Osteoblast (primary cell): ENCODE results near the gene PIMREG. TPM values are rescaled to one million over a fixed set of nuclear protein-coding genes. Genes with fewer than 3 reads are reported as not detected.

Experiments
- DNase-seq: peaks from one replicate; pipeline ENCODE4 v3.0.0; 2011; ENCODE audit warnings: low spot score, mixed read lengths; ENCODE audit not compliant: insufficient read length; ENCODE audit errors: missing footprints
- H2AFZ ChIP-seq: 2 replicates; pipeline ENCODE4 v1.6.0; 2011; ENCODE audit warnings: mild to moderate bottlenecking, low read length
- H3K27ac ChIP-seq: 2 replicates; pipeline ENCODE4 v1.5.1; 2011; ENCODE audit warnings: mild to moderate bottlenecking, low read depth, low read length, moderate library complexity
- H3K27me3 ChIP-seq: 2 replicates; pipeline ENCODE4 v1.6.0; 2012; ENCODE audit warnings: mild to moderate bottlenecking, control low read depth, inconsistent platforms, low read length, moderate library complexity; ENCODE audit not compliant: insufficient read depth
- H3K36me3 ChIP-seq: 2 replicates; pipeline ENCODE4 v1.5.1; 2011; ENCODE audit warnings: mild to moderate bottlenecking, low read length, control low read depth, moderate library complexity; ENCODE audit not compliant: insufficient read depth
- H3K4me1 ChIP-seq: 2 replicates; pipeline ENCODE4 v1.5.1; 2011; ENCODE audit warnings: mild to moderate bottlenecking, low read length, control low read depth, moderate library complexity; ENCODE audit not compliant: insufficient read depth
- H3K4me2 ChIP-seq: 2 replicates; pipeline ENCODE4 v1.6.0; 2011; ENCODE audit warnings: mild to moderate bottlenecking, low read length; ENCODE audit not compliant: insufficient read depth
- H3K4me3 ChIP-seq: fragments of 200-600 bp; sonication (generic); 3 replicates; pipeline ENCODE4 v1.5.1; 2012; ENCODE audit warnings: mild to moderate bottlenecking, low read length, inconsistent platforms; ENCODE audit not compliant: insufficient read depth
- H3K79me2 ChIP-seq: 2 replicates; pipeline ENCODE4 v1.6.0; 2012; ENCODE audit warnings: mild to moderate bottlenecking, low read length, control low read depth, inconsistent platforms; ENCODE audit not compliant: insufficient read depth
- H3K9me3 ChIP-seq: 2 replicates; pipeline ENCODE4 v1.5.1; 2011; ENCODE audit warnings: low read depth, low read length, control low read depth
- H4K20me1 ChIP-seq: 2 replicates; pipeline ENCODE4 v1.6.0; 2012; ENCODE audit warnings: mild to moderate bottlenecking, low read length, control low read depth; ENCODE audit not compliant: insufficient read depth
- total RNA-seq: library from RNA; depleted of rRNA; stranded (reverse); fragments of >200 nt; gene quantifications from 2 replicates; pipeline ENCODE4 v1.2.3, GENCODE V29; 2012
- TF ChIP-seq, protein P1 (sequence below): IDR thresholded peaks from 2 replicates; pipeline ENCODE4 v1.5.1; 2011; ENCODE audit warnings: mild to moderate bottlenecking, low read depth, low read length, moderate library complexity; ENCODE audit errors: extremely low read depth

Gene PIMREG
- total RNA-seq, 1 donor: 5.1 TPM

DNA sequence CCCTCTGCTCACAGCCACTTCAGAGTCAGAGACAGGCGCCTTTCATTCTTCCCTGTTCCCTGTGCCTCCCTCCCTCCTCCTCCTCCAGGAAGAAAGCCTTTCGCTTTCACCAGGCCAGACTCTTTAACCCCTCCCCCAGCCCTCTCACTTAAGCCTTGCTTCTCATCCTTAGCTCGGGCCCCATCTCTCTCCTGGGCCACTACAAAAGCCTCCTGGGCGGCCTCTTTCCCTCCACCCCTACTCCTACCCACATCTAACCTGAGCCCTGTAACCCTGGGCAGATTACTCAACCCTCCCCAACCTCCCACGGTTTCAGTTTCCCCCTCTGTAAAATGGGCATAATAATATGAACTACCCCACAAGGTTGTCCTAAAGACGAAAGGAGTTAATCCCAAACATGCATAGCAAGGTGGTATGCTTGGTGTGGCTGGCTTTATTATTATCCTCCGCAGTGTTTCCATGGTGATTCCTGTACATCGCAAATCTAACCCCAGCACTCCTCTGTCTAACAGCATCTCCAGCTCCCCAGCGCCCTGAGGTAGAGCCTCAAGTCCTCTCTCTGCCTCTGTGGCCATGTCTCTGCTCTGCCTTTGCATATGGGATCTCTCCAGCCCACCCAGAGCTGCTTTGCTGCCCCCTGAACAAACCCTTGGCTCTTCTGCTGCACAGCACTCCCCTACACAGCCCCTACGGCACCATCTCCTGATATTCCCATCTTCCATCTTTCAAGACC is 17.7 kb downstream of the PIMREG start:
- Histone ChIP-seq H3K9me3 (no peaks in the 10 kb centered on the region), H3K79me2 (no peaks in the 10 kb centered on the region), H4K20me1 (no peaks in the 10 kb centered on the region), H2AFZ (no peak overlapping the region), H3K4me3 (no peak overlapping the region), H3K36me3 (no peaks in the 10 kb centered on the region), H3K4me2 (no peak overlapping the region), H3K4me1 (peaks cover 5% of the 10 kb centered on the region), H3K27me3 (no peaks in the 10 kb centered on the region), H3K27ac (no peak overlapping the region)
- TF ChIP-seq, protein P1, sequence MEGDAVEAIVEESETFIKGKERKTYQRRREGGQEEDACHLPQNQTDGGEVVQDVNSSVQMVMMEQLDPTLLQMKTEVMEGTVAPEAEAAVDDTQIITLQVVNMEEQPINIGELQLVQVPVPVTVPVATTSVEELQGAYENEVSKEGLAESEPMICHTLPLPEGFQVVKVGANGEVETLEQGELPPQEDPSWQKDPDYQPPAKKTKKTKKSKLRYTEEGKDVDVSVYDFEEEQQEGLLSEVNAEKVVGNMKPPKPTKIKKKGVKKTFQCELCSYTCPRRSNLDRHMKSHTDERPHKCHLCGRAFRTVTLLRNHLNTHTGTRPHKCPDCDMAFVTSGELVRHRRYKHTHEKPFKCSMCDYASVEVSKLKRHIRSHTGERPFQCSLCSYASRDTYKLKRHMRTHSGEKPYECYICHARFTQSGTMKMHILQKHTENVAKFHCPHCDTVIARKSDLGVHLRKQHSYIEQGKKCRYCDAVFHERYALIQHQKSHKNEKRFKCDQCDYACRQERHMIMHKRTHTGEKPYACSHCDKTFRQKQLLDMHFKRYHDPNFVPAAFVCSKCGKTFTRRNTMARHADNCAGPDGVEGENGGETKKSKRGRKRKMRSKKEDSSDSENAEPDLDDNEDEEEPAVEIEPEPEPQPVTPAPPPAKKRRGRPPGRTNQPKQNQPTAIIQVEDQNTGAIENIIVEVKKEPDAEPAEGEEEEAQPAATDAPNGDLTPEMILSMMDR: no peak
- peak; percentile 79 for DNase-seq

DNA sequence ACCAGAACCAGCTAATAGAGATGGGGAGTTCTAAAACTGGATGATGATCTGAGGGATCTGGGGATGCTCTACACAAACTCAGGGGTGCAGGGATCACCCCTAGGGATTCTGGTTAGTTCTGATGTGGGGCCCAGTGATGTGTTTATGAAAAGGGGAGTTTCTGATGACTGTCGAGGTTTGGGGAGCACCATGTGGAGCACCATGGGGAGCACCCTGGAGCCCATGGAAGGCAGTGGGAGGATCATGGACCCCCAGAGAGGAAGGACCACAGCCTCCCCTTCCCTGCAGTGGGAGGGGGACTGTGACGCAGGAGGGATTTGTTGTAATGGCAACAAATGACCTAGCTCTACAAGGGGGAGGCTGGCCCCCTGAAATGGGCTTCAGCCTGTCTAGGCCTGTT is 18.4 kb downstream of the PIMREG start:
- Histone ChIP-seq H3K4me2 (no peak overlapping the region), H3K4me3 (no peak overlapping the region), H3K27me3 (no peaks in the 10 kb centered on the region), H3K4me1 (no peaks in the 10 kb centered on the region), H3K9me3 (no peaks in the 10 kb centered on the region), H3K36me3 (no peaks in the 10 kb centered on the region), H2AFZ (no peak overlapping the region), H3K79me2 (no peaks in the 10 kb centered on the region), H4K20me1 (no peaks in the 10 kb centered on the region), H3K27ac (no peak overlapping the region)
- DNase-seq: peak; percentile 90
- TF ChIP-seq, protein P1: no peak

DNA sequence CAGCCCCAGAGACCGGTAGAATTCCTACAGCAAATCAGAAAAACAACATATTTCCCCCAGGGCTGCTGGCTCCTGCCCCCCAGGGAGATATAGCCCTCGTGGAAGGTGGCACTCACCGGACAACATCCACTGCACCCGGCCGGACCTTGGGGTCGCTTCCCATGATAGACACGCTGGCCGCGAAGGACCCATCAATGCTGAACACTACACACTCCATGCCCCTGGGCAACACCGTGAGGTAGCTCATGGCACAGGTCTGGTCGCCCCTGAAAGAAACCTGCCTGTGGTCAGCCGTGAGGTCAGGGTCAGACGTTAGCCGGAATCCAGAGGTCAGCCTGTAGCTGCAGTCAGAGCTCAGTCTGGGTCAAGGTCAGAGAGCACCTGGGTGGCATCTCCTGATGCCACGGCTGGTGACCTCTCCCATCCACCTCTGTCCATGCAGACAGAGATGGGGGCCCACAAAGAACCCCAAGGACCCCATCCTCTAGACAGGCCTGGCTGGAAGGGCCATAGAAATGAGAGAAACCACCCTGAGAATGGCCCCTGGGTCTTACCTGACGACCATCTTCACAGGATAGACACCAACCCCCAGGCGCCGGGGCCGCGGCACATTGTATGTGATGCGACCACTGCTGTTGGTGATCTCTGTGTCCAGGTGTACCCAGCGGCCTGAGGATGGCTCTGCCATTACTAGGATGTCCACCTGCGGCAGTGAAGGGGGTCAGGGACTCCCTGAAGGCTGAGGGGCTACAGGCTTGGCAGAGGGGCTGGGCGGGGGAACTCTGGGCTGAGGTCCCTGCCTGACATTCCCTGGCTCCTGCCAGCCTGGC is 19.6 kb downstream of the PIMREG start:
- no peaks in the 10 kb centered on the region for H3K4me1 ChIP-seq
- no peaks in the 10 kb centered on the region for H3K9me3 ChIP-seq
- H3K4me2 ChIP-seq: no peak overlapping the region
- no peaks in the 10 kb centered on the region for H4K20me1 ChIP-seq
- H3K27ac ChIP-seq: no peak overlapping the region
- no peaks in the 10 kb centered on the region for H3K27me3 ChIP-seq
- no peaks in the 10 kb centered on the region for H3K79me2 ChIP-seq
- no peak overlapping the region for H2AFZ ChIP-seq
- no peak overlapping the region for H3K4me3 ChIP-seq
- H3K36me3 ChIP-seq: no peaks in the 10 kb centered on the region
- peak; percentile 56 for DNase-seq
- TF ChIP-seq, protein P1: no peak

DNA sequence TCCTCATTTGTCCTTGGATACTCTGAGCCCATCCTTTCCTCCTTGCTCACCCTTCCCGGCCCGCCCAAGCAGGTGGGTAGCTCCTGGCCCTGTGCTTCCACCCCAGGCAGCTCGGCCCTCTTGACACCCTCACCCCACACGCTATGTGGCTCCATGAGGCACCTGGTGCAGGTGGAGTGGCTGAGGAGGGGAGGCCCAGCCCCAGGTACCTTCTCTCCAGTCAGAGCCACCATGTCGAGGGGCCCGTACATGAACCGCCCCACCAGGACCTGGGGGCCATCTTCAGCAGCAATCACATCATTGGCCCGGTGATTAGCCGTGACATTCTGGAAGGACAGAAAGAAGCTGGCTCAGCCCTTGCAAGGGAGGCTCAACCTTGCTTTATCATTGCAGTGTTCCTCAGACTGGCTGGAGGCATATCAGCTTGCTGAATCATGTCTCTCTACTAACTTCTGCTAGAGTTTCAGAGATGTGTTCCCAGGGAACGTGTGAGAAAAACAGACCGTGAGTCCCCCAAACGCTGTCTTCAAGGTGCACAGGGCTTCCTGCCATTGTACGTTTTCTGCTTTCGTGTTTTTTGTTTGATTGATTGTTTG is 20.3 kb downstream of the PIMREG start:
- Histone ChIP-seq H3K79me2 (no peaks in the 10 kb centered on the region), H3K27me3 (no peaks in the 10 kb centered on the region), H3K4me1 (no peaks in the 10 kb centered on the region), H2AFZ (no peak overlapping the region), H3K4me3 (no peak overlapping the region), H3K4me2 (no peak overlapping the region), H3K9me3 (no peaks in the 10 kb centered on the region), H4K20me1 (no peaks in the 10 kb centered on the region), H3K27ac (no peak overlapping the region), H3K36me3 (no peaks in the 10 kb centered on the region)
- DNase-seq: peak; percentile 92
- TF ChIP-seq, protein P1: no peak
